GM19463 (cell line): Measurements from ENCODE around the gene PICK1.
"Not testable (repeated sequence)": the region's sequence is repeated elsewhere in the genome, so short reads cannot be mapped to it uniquely, and the experiment has no call there.

Experiments
- ATAC-seq: cut with Tn5 transposase; IDR thresholded peaks from one replicate; pipeline ENCODE4 v1.9.1; 2021; ENCODE audit warnings: mild to moderate bottlenecking, moderate library complexity; ENCODE audit not compliant: unreplicated experiment

The PICK1 gene

GRCh38 chr22:38073150-38074130, 16.2 kb downstream of the PICK1 start:
- no peak for ATAC-seq

- ATAC-seq: no peak
Measured at GRCh38 chr22:38074181-38075104, 17.2 kb downstream of the PICK1 start.

- no peak for ATAC-seq
Measured at GRCh38 chr22:38075105-38075825, 18.1 kb downstream of the PICK1 start.

DNA sequence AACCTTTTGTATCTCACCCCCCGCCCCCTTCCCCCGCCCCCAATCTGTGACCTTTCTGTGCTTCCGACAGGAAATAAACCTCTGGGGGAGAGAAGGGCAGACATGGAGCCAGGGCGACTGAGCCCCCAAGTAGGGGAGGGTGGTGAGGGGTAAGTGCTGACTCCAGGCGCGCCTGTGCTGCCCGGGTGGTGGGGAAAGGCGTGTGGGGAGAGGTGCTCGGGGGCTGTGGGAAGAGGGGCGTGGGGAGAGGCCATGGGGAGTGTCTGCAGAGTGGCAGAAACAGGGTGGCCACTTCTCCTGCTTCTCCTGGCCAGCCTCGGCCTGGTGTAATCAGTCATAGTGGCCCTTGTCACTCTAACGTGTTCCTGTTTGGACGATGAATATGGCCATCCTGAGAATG, 18.8 kb downstream of the PICK1 start:
- ATAC-seq: no peak

DNA sequence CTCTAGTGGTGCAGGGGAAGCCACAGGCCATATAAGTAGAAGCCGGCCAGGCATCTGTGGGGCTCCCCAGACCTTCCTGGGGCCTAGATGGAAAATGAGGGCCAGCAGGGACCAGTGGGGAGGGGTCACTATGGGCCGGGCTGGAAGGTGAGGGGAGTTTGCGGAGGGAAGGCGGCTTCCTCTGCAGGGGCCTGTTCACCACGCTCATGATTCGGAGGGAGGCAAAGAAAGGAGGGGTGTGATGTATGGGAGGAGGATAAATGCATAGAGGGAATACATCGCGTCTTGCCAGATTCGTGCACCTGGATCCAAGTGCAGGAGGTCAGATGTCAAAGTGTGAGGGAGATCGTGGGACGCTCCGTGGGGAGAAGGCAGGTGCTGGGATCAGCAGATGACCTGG, 19.9 kb downstream of the PICK1 start:
- ATAC-seq: no peak

GRCh38 chr22:38077595-38077994, 20.4 kb downstream of the PICK1 start:
- no peak for ATAC-seq

GRCh38 chr22:38078046-38078840, 21.0 kb downstream of the PICK1 start:
- no peak for ATAC-seq

- not testable (repeated sequence) for ATAC-seq
Measured at GRCh38 chr22:38079208-38079607, 22.0 kb downstream of the PICK1 start.

DNA sequence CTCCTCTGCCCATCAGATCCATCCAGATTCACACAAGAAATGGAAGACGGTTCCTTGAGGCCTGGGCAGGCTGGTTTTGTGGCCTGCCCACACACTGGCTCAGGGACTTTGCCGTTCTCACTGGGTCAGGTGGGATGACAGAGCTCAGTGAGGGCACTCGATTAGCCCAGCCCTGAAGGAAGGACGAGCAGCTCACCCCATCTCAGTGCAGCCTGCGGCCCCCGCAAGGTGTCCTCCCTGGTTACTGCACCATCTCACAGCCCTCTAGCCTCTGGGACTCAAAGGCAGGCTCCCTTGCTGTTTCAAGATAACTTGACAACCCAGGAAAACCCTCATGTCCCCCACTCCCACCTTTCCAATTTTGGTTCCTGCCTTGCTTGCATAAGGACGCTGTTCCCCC, 22.6 kb downstream of the PICK1 start:
- ATAC-seq: no peak

DNA sequence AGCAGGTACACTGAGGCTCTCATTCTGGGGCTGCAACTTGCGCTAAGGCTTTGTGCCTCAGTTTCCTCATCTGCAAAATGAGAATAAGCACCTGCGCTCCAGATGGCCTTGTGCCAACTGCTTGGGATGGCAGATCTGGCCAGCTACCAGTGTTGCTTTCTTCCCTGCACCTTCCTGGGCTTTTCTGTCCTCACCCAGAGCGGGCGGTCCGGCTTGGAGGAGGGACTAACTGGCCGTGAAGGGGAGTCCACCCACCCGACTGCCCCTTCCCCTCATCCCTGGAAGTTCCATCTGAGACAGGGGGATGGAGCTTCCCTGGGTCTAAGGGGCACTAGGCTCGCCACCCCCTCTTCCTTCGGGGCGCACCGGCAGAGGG, 23.3 kb downstream of the PICK1 start:
- no peak for ATAC-seq

- ATAC-seq: no peak
Measured at GRCh38 chr22:38080850-38081635, 23.8 kb downstream of the PICK1 start.

- no peak for ATAC-seq
Measured at GRCh38 chr22:38081636-38081940, 24.4 kb downstream of the PICK1 start.

GRCh38 chr22:38081941-38082828, 25.0 kb downstream of the PICK1 start:
- ATAC-seq: no peak

DNA sequence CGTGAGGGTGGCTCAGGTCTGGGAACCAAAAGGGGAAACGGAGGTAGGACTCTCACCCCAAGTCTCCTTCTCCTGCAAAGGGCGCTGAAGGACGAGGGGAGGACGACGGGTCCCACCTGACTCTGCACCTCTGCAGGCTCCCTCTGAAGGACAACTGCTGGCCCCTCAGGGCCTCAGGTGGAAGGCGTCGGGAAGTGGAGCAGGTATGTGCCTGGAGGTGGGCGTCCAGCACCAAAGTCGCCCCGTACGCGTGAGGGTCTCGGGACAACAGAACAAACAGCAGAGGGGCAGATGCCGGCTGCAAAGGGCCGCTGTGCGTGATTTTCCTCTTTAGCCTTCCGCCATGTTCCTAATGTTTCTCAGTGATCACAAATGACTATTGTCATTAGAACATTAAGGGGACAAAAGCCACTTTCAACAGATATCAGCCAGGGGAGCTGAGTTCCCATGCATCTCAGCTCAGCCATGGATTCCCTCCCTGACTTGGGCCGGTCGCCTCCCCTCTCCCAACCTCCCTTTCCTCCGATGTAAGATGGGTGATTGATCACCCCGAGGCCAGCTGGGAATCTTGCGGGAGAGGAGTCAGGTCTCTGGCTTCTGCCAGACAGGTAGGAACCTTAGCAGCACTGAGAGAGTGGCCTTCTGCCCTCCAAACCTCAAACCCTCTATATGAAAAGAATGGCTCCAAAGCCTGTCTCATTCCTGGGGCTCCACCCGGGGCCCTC, 25.9 kb downstream of the PICK1 start:
- ATAC-seq: no peak

DNA sequence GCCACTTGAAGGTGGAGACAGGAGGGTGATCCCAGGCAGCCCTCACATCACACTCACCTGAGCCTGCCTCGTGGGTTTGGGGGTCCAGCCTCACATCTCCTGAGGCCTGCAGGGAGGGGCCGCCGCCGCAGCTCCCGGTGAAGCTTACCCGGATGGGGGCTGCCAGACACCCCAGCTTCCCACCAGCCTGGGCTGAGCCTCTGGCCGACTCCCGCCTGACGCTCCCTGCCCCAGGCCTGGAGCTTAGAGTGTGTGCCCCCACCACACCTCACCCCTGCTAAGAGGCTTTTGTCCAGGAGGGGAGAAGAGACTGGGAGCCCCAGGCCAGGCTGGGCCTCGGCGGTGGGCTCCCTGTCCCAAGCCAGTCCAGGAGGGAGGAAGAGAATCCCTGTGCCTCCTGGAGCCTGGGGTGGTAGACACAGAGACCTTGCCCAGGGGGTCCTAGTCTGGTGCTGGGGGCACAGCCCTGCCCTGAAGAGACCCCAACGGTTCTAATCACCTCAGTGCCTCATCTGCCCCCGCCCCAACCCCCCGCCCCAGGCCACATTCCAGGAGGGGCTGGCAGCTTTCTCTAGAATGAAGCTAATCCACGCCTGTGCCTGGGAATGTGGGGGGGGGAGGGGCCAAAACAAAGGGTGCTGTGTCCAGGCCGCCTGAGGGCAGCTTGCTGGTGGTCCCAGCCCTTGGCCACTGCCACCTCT, 26.9 kb downstream of the PICK1 start, which contains the start of gene SLC16A8:
Gene SLC16A8 (minus strand): TSS at position 254 of the 701 bp plus-strand sequence. CDS start 1,311 bp downstream, outside the sequence.
- no peak for ATAC-seq

DNA sequence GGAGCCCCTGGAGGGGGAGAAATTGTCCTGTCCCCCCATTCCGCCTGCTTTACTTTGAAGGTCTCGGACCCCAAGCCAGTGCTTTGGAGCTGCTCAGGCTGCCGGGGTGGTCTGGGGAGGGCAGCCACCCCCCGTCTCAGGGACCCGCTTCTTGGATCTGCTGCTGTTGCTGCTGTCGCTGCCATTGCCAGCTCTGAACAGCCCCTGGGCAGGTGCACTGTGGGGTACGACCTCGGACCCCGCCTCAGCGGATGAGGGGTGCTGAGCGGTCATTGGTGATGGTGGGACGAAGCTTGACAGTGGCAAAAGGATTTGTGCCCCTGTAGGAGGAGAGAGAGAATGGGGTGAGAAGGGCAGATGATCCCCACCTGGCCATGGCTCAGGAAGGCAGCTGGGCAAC, 27.9 kb downstream of the PICK1 start:
- ATAC-seq: no peak

GRCh38 chr22:38085501-38085900, 28.3 kb downstream of the PICK1 start:
- ATAC-seq: no peak
